Endothelial cell of umbilical vein (primary cell): ENCODE results near the gene WASF2. TPM values are rescaled to one million over a fixed set of nuclear protein-coding genes. Genes with fewer than 3 reads are reported as not detected.

Source experiments
- BruUV-seq: library from RNA; stranded (reverse); fragments of 400-500 nt; replicated peaks from 2 replicates; lab custom pipeline; 2021; lab: Mats Ljungman, UMichigan
- CTCF ChIA-PET: fragments of 300-600, 350-600 bp; sonication (Branson Sonifier 250); formaldehyde crosslinking; loops from one replicate; lab custom pipeline; 2021; ENCODE audit warnings: antibody characterized with exemption, inconsistent platforms; lab: Charles Lee
- POLR2A ChIA-PET: fragments of 300-600, 350-600 bp; sonication (Branson Sonifier 250); formaldehyde crosslinking; loops from one replicate; lab custom pipeline; 2021; ENCODE audit warnings: antibody characterized with exemption, inconsistent platforms; lab: Charles Lee
- DNase-seq: peaks from one replicate; pipeline ENCODE4 v3.0.0-alpha.2; 2011; ENCODE audit warnings: low read depth, low spot score
- FAIRE-seq: peaks from 2 replicates; lab custom pipeline; 2011; peaks lifted over from hg19 to GRCh38; lab: Jason Lieb, UNC
- H2AFZ ChIP-seq: 2 replicates; pipeline ENCODE4 v1.6.0; 2012; ENCODE audit warnings: low read depth, low read length, control low read depth, inconsistent platforms
- H3K27ac ChIP-seq: 2 replicates; pipeline ENCODE4 v1.5.1; 2011; ENCODE audit warnings: low read depth, mild to moderate bottlenecking, control low read depth, low read length, moderate library complexity; ENCODE audit not compliant: insufficient read depth
- H3K27me3 ChIP-seq, 2 experiments: 2 replicates each; pipeline versions ENCODE4 v1.6.0 to v1.6.1; 2011; ENCODE audit warnings: low read length in 2 of 2, mixed read lengths in 1 of 2; ENCODE audit not compliant: control insufficient read depth in 2 of 2, insufficient read depth in 2 of 2
- H3K36me3 ChIP-seq, 2 experiments: 2 replicates in 1 of 2; 3 replicates in 1 of 2; pipeline ENCODE4 v1.5.1; 2011; ENCODE audit warnings: low read length in 2 of 2, mild to moderate bottlenecking in 1 of 2, moderate library complexity in 1 of 2; ENCODE audit not compliant: control insufficient read depth in 2 of 2, insufficient read depth in 2 of 2; ENCODE audit errors: extremely low read depth in 1 of 2
- H3K4me1 ChIP-seq: 3 replicates; pipeline ENCODE4 v1.5.1; 2011; ENCODE audit warnings: mild to moderate bottlenecking, low read length; ENCODE audit not compliant: control insufficient read depth, insufficient read depth; ENCODE audit errors: extremely low read depth
- H3K4me2 ChIP-seq: 2 replicates; pipeline ENCODE4 v1.6.1; 2011; ENCODE audit warnings: low read length, control low read depth, mixed read lengths; ENCODE audit not compliant: insufficient read depth
- H3K4me3 ChIP-seq, 3 experiments: fragments of 200-600 bp in 1 of 3; sonication (generic), shearing (Covaris generic) in 1 of 3; replicated peaks in 1 of 3; 2 replicates each; pipeline ENCODE4 v1.5.1; 2011 to 2016; ENCODE audit warnings: control low read depth in 3 of 3, low read length in 3 of 3, mild to moderate bottlenecking in 2 of 3, inconsistent platforms in 1 of 3, low read depth in 1 of 3, moderate library complexity in 1 of 3; ENCODE audit not compliant: insufficient read depth in 1 of 3
- H3K79me2 ChIP-seq: 2 replicates; pipeline ENCODE4 v1.6.0; 2012; ENCODE audit warnings: low read length, inconsistent platforms; ENCODE audit not compliant: control insufficient read depth, insufficient read depth
- H3K9ac ChIP-seq: replicated peaks from 2 replicates; pipeline ENCODE3; 2011; ENCODE audit warnings: low read length, control low read depth; ENCODE audit not compliant: insufficient read depth; ENCODE audit errors: extremely low read depth
- H3K9me1 ChIP-seq: replicated peaks from 3 replicates; pipeline ENCODE4 v1.6.0; 2011; ENCODE audit warnings: mild to moderate bottlenecking, low read length; ENCODE audit not compliant: control insufficient read depth, insufficient read depth; ENCODE audit errors: extremely low read depth
- H3K9me3 ChIP-seq: replicated peaks from 2 replicates; pipeline ENCODE4 v1.5.1; 2012; ENCODE audit warnings: low read length, inconsistent platforms; ENCODE audit not compliant: control insufficient read depth, insufficient read depth
- H4K20me1 ChIP-seq: replicated peaks from 2 replicates; pipeline ENCODE3; 2011; ENCODE audit warnings: mild to moderate bottlenecking, low read length; ENCODE audit not compliant: control insufficient read depth, insufficient read depth; ENCODE audit errors: extremely low read depth
- CTCF ChIP-seq, 2 donors: IDR thresholded peaks; 1 replicate in 1 of 2; 2 replicates in 1 of 2; pipeline ENCODE4 v1.5.1; 2011; ENCODE audit warnings: low read length in 2 of 2, mild to moderate bottlenecking in 2 of 2, moderate library complexity in 2 of 2, control low read depth in 1 of 2, inconsistent platforms in 1 of 2, low read depth in 1 of 2; ENCODE audit not compliant: insufficient read depth in 1 of 2; ENCODE audit errors: extremely low read depth in 1 of 2
- EZH2 ChIP-seq: IDR thresholded peaks from 2 replicates; pipeline ENCODE4 v1.6.1; 2012; ENCODE audit warnings: borderline replicate concordance, low read depth, mild to moderate bottlenecking, moderate library complexity, low read length, inconsistent platforms; ENCODE audit not compliant: severe bottlenecking
- FOS ChIP-seq: IDR thresholded peaks from 2 replicates; pipeline ENCODE4 v1.6.1; 2011; ENCODE audit warnings: mild to moderate bottlenecking, low read length, moderate library complexity, borderline replicate concordance; ENCODE audit not compliant: insufficient read depth
- GATA2 ChIP-seq: IDR thresholded peaks from 2 replicates; pipeline ENCODE4 v1.7.0; 2011; ENCODE audit warnings: low read depth, mild to moderate bottlenecking, moderate library complexity, mixed read lengths, low read length; ENCODE audit not compliant: insufficient read length, insufficient read depth
- JUN ChIP-seq: IDR thresholded peaks from 2 replicates; pipeline ENCODE4 v1.6.1; 2011; ENCODE audit warnings: borderline replicate concordance, low read depth; ENCODE audit not compliant: insufficient read length, insufficient read depth
- MAX ChIP-seq: IDR thresholded peaks from 2 replicates; pipeline ENCODE4 v1.6.1; 2011; ENCODE audit not compliant: insufficient read depth, insufficient read length
- MYC ChIP-seq: IDR thresholded peaks from one replicate; pipeline ENCODE4 v1.6.1; 2011; ENCODE audit warnings: mild to moderate bottlenecking, low read depth, low read length
- POLR2A ChIP-seq: IDR thresholded peaks from 2 replicates; pipeline ENCODE4 v1.6.1; 2012; ENCODE audit warnings: low read depth, mild to moderate bottlenecking, control low read depth, low read length
- POLR2AphosphoS5 ChIP-seq: IDR thresholded peaks from 2 replicates; pipeline ENCODE4 v1.6.1; 2012; ENCODE audit warnings: low read depth, mild to moderate bottlenecking, control low read depth, low read length, moderate library complexity; ENCODE audit not compliant: insufficient read depth
- dilution Hi-C: fragments of 300-500 bp; cut with MboI; formaldehyde crosslinking; loops from one replicate; pipeline ENCODE4 v1.15.0; 2019; ENCODE audit warnings: low sequenced_read_pairs; ENCODE audit not compliant: extremely low pct_ligation_motif_present
- intact Hi-C: fragments of 100-400 bp; cut with micrococcal nuclease; formaldehyde crosslinking; loops from one replicate; pipeline ENCODE4 v1.10.0; 2022
- polyA plus RNA-seq, 4 experiments: library from polyadenylated mRNA; depleted of rRNA in 3 of 4; stranded (reverse) in 3 of 4; unstranded in 1 of 4; fragments of >200 nt; gene quantifications; 2 replicates each; pipeline versions ENCODE4 v1.2.1 to v1.2.3, GENCODE V29; 2011 to 2012; ENCODE audit warnings: missing spikeins in 1 of 4
- total RNA-seq: library from RNA; stranded (reverse); gene quantifications from 2 replicates; pipeline ENCODE4 v1.2.3, GENCODE V29; 2021

WASF2 gene
- total and polyA plus RNA-seq, 2 donors (not counting 3 experiments of a cell fraction or from before 2014, with no cell fraction given): 76.9 to 172 TPM

GRCh38 chr1:27515626-27516025, 25.7 kb upstream of the WASF2 start:
- no peaks in the 10 kb centered on the region for H3K79me2 ChIP-seq
- FAIRE-seq (no peak), DNase-seq (no peak)
- intact Hi-C loops: no loop called here
- no peaks in the 10 kb centered on the region for H4K20me1 ChIP-seq
- BruUV-seq: no TSS peak
- H3K4me1 ChIP-seq: no peaks in the 10 kb centered on the region
- H3K9me3 ChIP-seq: no peaks in the 10 kb centered on the region
- no peak overlapping the region for H3K4me3 ChIP-seq
- no peaks in the 10 kb centered on the region for H3K36me3 ChIP-seq
- H3K9me1 ChIP-seq: no peaks in the 10 kb centered on the region
- H2AFZ ChIP-seq: no peak overlapping the region
- POLR2A ChIA-PET: no interaction called here
- dilution Hi-C loops: no loop called here
- no peak overlapping the region for H3K27ac ChIP-seq
- no peak for TF ChIP-seq POLR2A
- no peak for TF ChIP-seq MAX
- TF ChIP-seq POLR2AphosphoS5: no peak
- no peak for TF ChIP-seq CTCF (IDR thresholded peaks at IDR 0.05; ENCODE audit: extremely low read depth in 1 of 2, insufficient read depth in 1 of 2, low read depth in 1 of 2, low read length in 2 of 2)
- no peak for TF ChIP-seq GATA2
- no peak for TF ChIP-seq EZH2
- no peak for TF ChIP-seq JUN
- no peak for TF ChIP-seq MYC
- TF ChIP-seq FOS: no peak
- no peak overlapping the region for H3K4me2 ChIP-seq
- CTCF ChIA-PET: interaction anchor here (2.5 kb wide), 1 partner anchor 41 kb away, joined by 10 read pairs; no protein-coding TSS in a partner anchor
- no peak overlapping the region for H3K9ac ChIP-seq
- no peaks in the 10 kb centered on the region for H3K27me3 ChIP-seq
